Natural killer cell (primary cell): ENCODE data around the gene MAP2K2. TPM values are rescaled to one million over a fixed set of nuclear protein-coding genes. Genes with fewer than 3 reads are reported as not detected.

ENCODE experiments used
- ATAC-seq, 3 donors: fragments of 150-1000 bp in 2 of 3; fragments of 200-7000 bp in 1 of 3; cut with Tn5 transposase; 1 replicate in 1 of 3; 2 replicates in 2 of 3; pipeline ENCODE4 v1.10.0; 2021; ENCODE audit warnings: mild to moderate bottlenecking in 2 of 3, moderate library complexity in 2 of 3
- DNase-seq, 2 donors: peaks; one replicate each; pipeline versions ENCODE4 v3.0.0 to v3.0.0-alpha.2; 2013 to 2021; ENCODE audit warnings: mixed read lengths in 1 of 2
- H3K27ac ChIP-seq: one replicate; pipeline ENCODE4 v1.5.1; 2013; ENCODE audit warnings: mild to moderate bottlenecking, low read length
- H3K27me3 ChIP-seq: one replicate; pipeline ENCODE4 v1.6.1; 2013; ENCODE audit warnings: low read length; ENCODE audit not compliant: control insufficient read depth, insufficient read depth
- H3K36me3 ChIP-seq: one replicate; pipeline ENCODE4 v1.6.1; 2013; ENCODE audit warnings: low read length; ENCODE audit not compliant: control insufficient read depth, insufficient read depth
- H3K4me1 ChIP-seq: one replicate; pipeline ENCODE4 v1.6.1; 2013; ENCODE audit warnings: low read length; ENCODE audit not compliant: control insufficient read depth, insufficient read depth
- H3K4me3 ChIP-seq: one replicate; pipeline ENCODE4 v1.5.1; 2013; ENCODE audit warnings: low read length
- H3K9me3 ChIP-seq: one replicate; pipeline ENCODE4 v1.6.1; 2013; ENCODE audit warnings: low read length; ENCODE audit not compliant: control insufficient read depth, insufficient read depth
- H3K27ac Mint-ChIP-seq, 2 donors: one replicate each; pipeline ENCODE4 v1.8.0; 2022; ENCODE audit warnings: mild to moderate bottlenecking in 2 of 2, mixed read lengths in 2 of 2, moderate library complexity in 1 of 2
- H3K27me3 Mint-ChIP-seq, 2 donors: one replicate each; pipeline ENCODE4 v1.8.0; 2022; ENCODE audit warnings: low read depth in 2 of 2, mixed read lengths in 2 of 2
- H3K36me3 Mint-ChIP-seq: one replicate; pipeline ENCODE4 v1.8.0; 2022; ENCODE audit warnings: mixed read lengths
- H3K4me1 Mint-ChIP-seq, 2 donors: one replicate each; pipeline ENCODE4 v1.8.0; 2022; ENCODE audit warnings: mixed read lengths in 2 of 2
- H3K4me3 Mint-ChIP-seq: one replicate; pipeline ENCODE4 v1.8.0; 2022; ENCODE audit warnings: mild to moderate bottlenecking, moderate library complexity, mixed read lengths
- H3K9me3 Mint-ChIP-seq, 2 donors: one replicate each; pipeline ENCODE4 v1.8.0; 2022; ENCODE audit warnings: mixed read lengths in 2 of 2
- CTCF ChIP-seq: fragments of 200-600 bp; IDR thresholded peaks from one replicate; pipeline ENCODE4 v1.8.0; 2022; ENCODE audit warnings: antibody characterized with exemption
- WGBS: methylation state at CpG from one replicate; pipeline ENCODE4 v1.1.7; 2013; ENCODE audit warnings: missing lambda C conversion rate; ENCODE audit not compliant: insufficient coverage; 5-methylcytosine and 5-hydroxymethylcytosine counted together
- intact Hi-C: fragments of 100-400 bp; cut with micrococcal nuclease; formaldehyde crosslinking; loops from one replicate; pipeline ENCODE4 v1.14.2; 2022
- total RNA-seq, 4 donors: library from RNA; stranded (reverse); fragments of 120-200 nt in 1 of 4; gene quantifications; one replicate each; pipeline versions ENCODE4 v1.2.3 to v1.2.4, GENCODE V29; 2013 to 2022

MAP2K2 gene
- total RNA-seq, 3 donors from 2014 or later (not counting 1 experiment from before 2014, with no cell fraction given): 137 to 154 (median 152) TPM

- TF ChIP-seq CTCF: no peak
- Histone ChIP-seq H3K9me3 (no peaks in the 10 kb centered on the region), H3K4me1 (peaks cover 10% of the 10 kb centered on the region), H3K27ac (no peak overlapping the region), H3K27me3 (no peaks in the 10 kb centered on the region), H3K4me3 (no peak overlapping the region), H3K36me3 (peaks cover 20% of the 10 kb centered on the region)
- Mint-ChIP-seq H3K4me3 (no peak overlapping the region), H3K36me3 (no peaks in the 10 kb centered on the region), H3K4me1 (peaks cover 0 to 24% of the 10 kb centered on the region in 2 donors), H3K27ac (peak overlapping the region in 1 of 2 donors; percentile 14), H3K9me3 (no peaks in the 10 kb centered on the region), H3K27me3 (no peaks in the 10 kb centered on the region)
- intact Hi-C loops: no loop called here
- ATAC-seq (peak in 2 of 3 donors; percentile 7), DNase-seq (no peak)
- 87% methylated on average over 14 of the region's 14 CpGs for WGBS
These were observed 81.7 kb downstream of the MAP2K2 start for GRCh38 chr19:4042064-4042730.

Other genes starting within 250 kb of the MAP2K2 start
- not detected for gene ATCAY, start 243.4 kb downstream of the MAP2K2 start, total RNA-seq
- gene NMRK2, start 191.1 kb downstream of the MAP2K2 start, total RNA-seq: not detected
- 10 to 100 TPM; 54.3 to 66.4 (median 58.1) TPM for gene DAPK3, start 153.0 kb downstream of the MAP2K2 start, total RNA-seq
- gene EEF2, start 138.7 kb downstream of the MAP2K2 start, total RNA-seq: 1,000 to 10,000 TPM; 1,302 to 1,442 (median 1,437) TPM
- gene PIAS4, start 116.4 kb downstream of the MAP2K2 start, total RNA-seq: 10 to 100 TPM; 25.4 to 39.4 (median 26.8) TPM
- gene ZBTB7A, start 57.2 kb downstream of the MAP2K2 start, total RNA-seq: 10 to 100 TPM; 81.6 to 97.7 (median 82.9) TPM
- gene CREB3L3, start 29.5 kb upstream of the MAP2K2 start, total RNA-seq: under 1 TPM in 2 of 3 donors, not detected in 1; 0.43 to 0.70 TPM
- gene SIRT6, start 58.4 kb upstream of the MAP2K2 start, total RNA-seq: 10 to 100 TPM; 29.5 to 37.4 (median 30.5) TPM
- 1 to 10 TPM in 1 of 3 donors, under 1 TPM in 2; 0.65 to 2.2 (median 0.71) TPM for gene ANKRD24, start 58.6 kb upstream of the MAP2K2 start, total RNA-seq
- not detected for gene EBI3, start 105.4 kb upstream of the MAP2K2 start, total RNA-seq
- 10 to 100 TPM; 37.7 to 39.5 (median 38.5) TPM for gene YJU2, start 123.0 kb upstream of the MAP2K2 start, total RNA-seq
- under 1 TPM in 1 of 3 donors, not detected in 2; 0.20 TPM for gene SHD, start 155.1 kb upstream of the MAP2K2 start, total RNA-seq
- gene TMIGD2, start 178.3 kb upstream of the MAP2K2 start, total RNA-seq: 10 to 100 TPM; 33.8 to 45.3 (median 41.1) TPM
- 10 to 100 TPM; 15.5 to 18.2 (median 16.4) TPM for gene FSD1, start 180.5 kb upstream of the MAP2K2 start, total RNA-seq
- 1 to 10 TPM; 1.4 to 3.3 (median 2.0) TPM for gene STAP2, start 214.7 kb upstream of the MAP2K2 start, total RNA-seq
- 10 to 100 TPM; 30.4 to 38.4 (median 31.1) TPM for gene MPND, start 219.4 kb upstream of the MAP2K2 start, total RNA-seq